Stomach (tissue), 4 donors: ENCODE measurements around the gene TCEANC2.

ENCODE experiments used
- CTCF ChIP-seq, 7 experiments: fragments of 450-650 bp in 4 of 7; fragments of 200-600 bp in 3 of 7; sonication (generic) in 3 of 7; IDR thresholded peaks; one replicate each; pipeline ENCODE4 v1.5.1; 2016 to 2019; ENCODE audit warnings: antibody characterized with exemption in 7 of 7, control low read depth in 2 of 7, mild to moderate bottlenecking in 1 of 7
- EP300 ChIP-seq: sonication (generic); formaldehyde crosslinking; IDR thresholded peaks from one replicate; pipeline ENCODE4 v1.6.1; 2017; ENCODE audit warnings: antibody characterized with exemption

- TF ChIP-seq EP300 (no peak), CTCF (IDR thresholded peaks at IDR 0.05) (no peak)
Observed at GRCh38 chr1:54124472-54124871, 71.1 kb downstream of the TCEANC2 start.
